Type B pancreatic cell (in vitro differentiated cells): ENCODE measurements around the gene ZFP36. TPM values are rescaled to one million over a fixed set of nuclear protein-coding genes. Genes with fewer than 3 reads are reported as not detected.

ENCODE experiments used
- DNase-seq: peaks from one replicate; pipeline ENCODE4 v3.0.0; 2021; ENCODE audit warnings: mixed read lengths; ENCODE audit not compliant: unreplicated experiment; ENCODE audit errors: extremely low spot score
- H3K27ac Mint-ChIP-seq: 2 replicates; pipeline ENCODE4 v1.8.0; 2021; ENCODE audit warnings: mild to moderate bottlenecking, mixed read lengths
- H3K27me3 Mint-ChIP-seq: 2 replicates; pipeline ENCODE4 v1.8.0; 2021; ENCODE audit warnings: mixed read lengths
- H3K36me3 Mint-ChIP-seq: 2 replicates; pipeline ENCODE4 v1.8.0; 2021; ENCODE audit warnings: mixed read lengths
- H3K4me1 Mint-ChIP-seq: one replicate; pipeline ENCODE4 v1.8.0; 2021; ENCODE audit warnings: mixed read lengths; ENCODE audit not compliant: unreplicated experiment
- H3K4me3 Mint-ChIP-seq: 2 replicates; pipeline ENCODE4 v1.8.0; 2021; ENCODE audit warnings: mild to moderate bottlenecking, mixed read lengths
- H3K9me3 Mint-ChIP-seq: 2 replicates; pipeline ENCODE4 v1.8.0; 2021; ENCODE audit warnings: mixed read lengths
- CTCF ChIP-seq: fragments of 200-600 bp; sonication (generic); conservative IDR thresholded peaks from 2 replicates; pipeline ENCODE4 v1.5.0; 2021; ENCODE audit warnings: antibody characterized with exemption, mild to moderate bottlenecking
- total RNA-seq: library from RNA; stranded (reverse); gene quantifications from 2 replicates; pipeline ENCODE4 v1.2.1, GENCODE V29; 2021; ENCODE audit warnings: low replicate concordance

The ZFP36 gene
- total RNA-seq, 1 donor from 2014 or later = 36.0 TPM

- DNase-seq = no peak
- Mint-ChIP-seq H3K27me3 (no peaks in the 10 kb centered on the region), H3K9me3 (no peaks in the 10 kb centered on the region), H3K36me3 (peaks cover 3% of the 10 kb centered on the region), H3K4me1 (peaks cover 33% of the 10 kb centered on the region), H3K4me3 (no peak overlapping the region), H3K27ac (peak overlapping the region; percentile 90)
- no peak for TF ChIP-seq CTCF
Measured at GRCh38 chr19:39398297-39398864, 8.3 kb upstream of the ZFP36 start.

- Mint-ChIP-seq H3K27me3 (no peaks in the 10 kb centered on the region), H3K9me3 (no peaks in the 10 kb centered on the region), H3K4me1 (peaks cover 37% of the 10 kb centered on the region), H3K4me3 (peak overlapping the region; percentile 19), H3K36me3 (peaks cover 3% of the 10 kb centered on the region), H3K27ac (peak overlapping the region; percentile 86)
- no peak for DNase-seq
- TF ChIP-seq CTCF = no peak
Measured at GRCh38 chr19:39399668-39400050, 7.0 kb upstream of the ZFP36 start.

- H3K4me3 Mint-ChIP-seq = no peak overlapping the region
- no peak for TF ChIP-seq CTCF
- peaks cover 37% of the 10 kb centered on the region for H3K4me1 Mint-ChIP-seq
- H3K27me3 Mint-ChIP-seq = no peaks in the 10 kb centered on the region
- no peak for DNase-seq
- peaks cover 3% of the 10 kb centered on the region for H3K36me3 Mint-ChIP-seq
- H3K27ac Mint-ChIP-seq = peak overlapping the region; percentile 86
- H3K9me3 Mint-ChIP-seq = no peaks in the 10 kb centered on the region
Measured at GRCh38 chr19:39400061-39400460, 6.6 kb upstream of the ZFP36 start.

DNA sequence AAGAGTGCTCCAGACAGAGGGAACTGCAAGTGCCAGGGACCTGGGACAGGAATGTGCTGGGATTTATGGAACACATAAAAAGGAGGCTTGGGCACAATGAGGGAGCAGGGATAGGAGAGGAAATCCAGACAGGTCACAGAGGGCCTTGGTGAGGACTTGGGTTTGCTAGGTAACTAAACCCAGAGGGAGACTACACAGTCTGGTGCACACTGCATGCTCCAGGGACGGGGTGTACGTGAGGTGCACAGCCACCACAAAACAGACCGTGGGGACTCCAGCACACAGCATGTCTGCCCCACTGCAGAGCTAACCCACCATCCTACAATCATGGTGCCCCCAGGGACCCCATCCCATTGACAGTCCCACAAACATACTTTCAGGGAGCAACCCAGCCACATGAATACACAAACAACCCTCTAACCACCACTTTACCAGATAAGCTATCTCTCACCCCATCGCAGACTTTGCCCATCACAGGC, 5.5 kb upstream of the ZFP36 start:
- Mint-ChIP-seq H3K36me3 (no peaks in the 10 kb centered on the region), H3K9me3 (no peaks in the 10 kb centered on the region), H3K4me1 (peaks cover 39% of the 10 kb centered on the region), H3K27me3 (no peaks in the 10 kb centered on the region), H3K4me3 (peak overlapping the region; percentile 90), H3K27ac (peak overlapping the region; percentile 98)
- TF ChIP-seq CTCF = no peak
- no peak for DNase-seq

GRCh38 chr19:39401549-39402345, 4.9 kb upstream of the ZFP36 start:
- no peak for DNase-seq
- Mint-ChIP-seq H3K4me3 (peak overlapping the region; percentile 90), H3K36me3 (no peaks in the 10 kb centered on the region), H3K27me3 (no peaks in the 10 kb centered on the region), H3K9me3 (no peaks in the 10 kb centered on the region), H3K4me1 (peaks cover 41% of the 10 kb centered on the region), H3K27ac (peak overlapping the region; percentile 98)
- no peak for TF ChIP-seq CTCF
